GM19452 (cell line): Measurements from ENCODE around the gene CCDC146.
"Not testable (repeated sequence)": the region's sequence is repeated elsewhere in the genome, so short reads cannot be mapped to it uniquely, and the experiment has no call there.

Experiments used
- ATAC-seq: cut with Tn5 transposase; IDR thresholded peaks from one replicate; pipeline ENCODE4 v1.9.1; 2021; ENCODE audit not compliant: unreplicated experiment

The CCDC146 gene

GRCh38 chr7:77152232-77152631 lies 29.8 kb downstream of the CCDC146 start:
- ATAC-seq = not testable (repeated sequence)

DNA sequence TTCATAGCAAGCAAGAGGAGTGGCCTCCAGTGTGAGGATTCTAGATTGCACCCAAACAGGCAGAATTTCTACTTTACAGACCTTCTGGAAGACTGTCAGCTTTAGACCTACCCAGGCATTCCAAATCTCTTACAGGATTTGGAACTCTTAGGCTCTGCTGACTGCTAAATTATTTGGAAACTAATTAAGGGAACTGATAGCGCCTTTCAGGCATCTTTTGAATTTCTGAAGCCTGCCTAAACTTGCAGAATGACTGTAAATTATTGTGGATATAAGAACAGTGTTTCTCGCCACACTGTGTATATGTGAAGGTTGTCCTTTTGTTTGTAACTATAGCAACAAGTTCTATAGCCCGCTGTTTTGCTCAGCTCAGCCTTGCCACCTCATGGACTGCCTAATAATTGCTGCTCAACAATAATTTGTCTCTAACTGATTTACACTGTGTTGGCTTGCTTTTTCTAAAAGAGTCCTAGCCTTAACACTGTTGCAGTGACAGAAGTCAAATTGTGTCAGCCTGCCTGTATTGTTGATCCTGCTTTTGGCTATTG lies 32.6 kb downstream of the CCDC146 start:
- peak; percentile 45 for ATAC-seq

DNA sequence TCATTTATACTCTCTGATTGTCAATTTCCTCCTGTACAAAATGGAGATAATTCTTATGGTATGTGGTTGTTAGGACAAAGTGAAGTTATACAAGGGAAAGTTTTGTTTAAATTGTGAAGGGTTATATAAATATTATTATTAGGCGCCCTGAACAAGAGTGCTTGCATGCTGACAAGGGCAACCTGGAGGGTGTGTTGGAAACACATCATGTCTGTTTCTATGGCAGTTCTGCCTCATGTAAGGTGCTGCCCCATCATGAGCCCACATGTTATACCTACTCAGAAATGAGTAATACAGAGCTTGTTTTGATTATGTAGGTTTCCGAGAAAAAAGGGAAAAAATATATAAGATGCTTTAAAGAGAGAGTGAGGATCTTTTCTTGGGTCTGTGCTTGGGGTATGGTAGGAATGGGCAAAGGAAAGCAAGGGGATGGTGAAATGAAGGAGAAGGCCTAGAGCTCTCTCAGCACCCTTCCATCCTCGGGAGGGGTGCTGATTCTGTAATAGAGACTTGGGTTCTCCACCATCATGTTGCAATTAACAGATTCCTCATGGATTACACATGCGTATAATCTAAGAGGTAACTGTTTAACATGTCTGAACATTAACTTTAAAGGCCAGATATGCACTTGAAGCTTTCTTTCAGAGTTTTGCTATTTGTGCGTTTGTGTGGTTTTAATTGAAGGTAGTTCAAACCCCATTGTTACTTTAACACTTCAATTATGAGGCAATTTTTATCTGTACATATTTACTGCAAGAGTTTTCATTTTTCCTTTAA lies 33.4 kb downstream of the CCDC146 start:
- ATAC-seq = not testable (repeated sequence)

GRCh38 chr7:77157034-77157433 lies 34.6 kb downstream of the CCDC146 start:
- peak; percentile 79 for ATAC-seq

- ATAC-seq = peak; percentile 72
Observed at GRCh38 chr7:77157446-77157845, 35.0 kb downstream of the CCDC146 start.

- ATAC-seq = not testable (repeated sequence)
Observed at GRCh38 chr7:77171073-77171472, 48.7 kb downstream of the CCDC146 start.

DNA sequence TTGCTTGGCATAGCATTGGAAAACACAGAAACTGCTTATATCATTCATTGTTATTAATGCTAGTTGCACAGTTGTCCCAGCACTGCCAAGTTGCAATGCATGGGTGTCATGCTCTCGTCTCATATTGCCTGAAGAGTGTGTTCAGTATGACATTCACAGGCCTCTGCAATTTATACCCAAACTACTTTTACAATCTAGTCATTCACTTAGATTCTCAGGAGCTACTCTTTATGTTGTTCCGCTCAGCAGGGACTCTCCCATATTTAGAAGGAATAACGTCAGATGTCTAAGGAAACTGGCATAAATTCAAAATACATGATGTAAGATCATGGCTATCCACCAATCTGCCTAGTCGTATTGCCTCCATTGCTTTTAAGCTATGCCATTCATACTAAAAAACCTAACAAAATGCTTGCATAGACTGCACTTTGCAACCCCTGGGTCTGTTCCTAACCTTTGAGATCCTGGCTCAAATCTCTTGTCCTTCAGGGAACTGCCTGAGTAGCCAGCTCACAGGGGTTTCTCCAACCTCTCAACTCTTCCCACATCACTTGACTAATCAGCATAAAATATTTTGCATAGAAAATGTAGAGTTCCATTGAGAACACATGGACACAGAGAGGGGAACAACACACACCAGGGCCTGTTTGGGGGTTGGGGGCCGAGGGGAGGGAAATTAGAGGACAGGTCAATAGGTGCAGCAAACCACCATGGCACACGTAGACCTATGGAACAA lies 50.2 kb downstream of the CCDC146 start:
- ATAC-seq = not testable (repeated sequence)

DNA sequence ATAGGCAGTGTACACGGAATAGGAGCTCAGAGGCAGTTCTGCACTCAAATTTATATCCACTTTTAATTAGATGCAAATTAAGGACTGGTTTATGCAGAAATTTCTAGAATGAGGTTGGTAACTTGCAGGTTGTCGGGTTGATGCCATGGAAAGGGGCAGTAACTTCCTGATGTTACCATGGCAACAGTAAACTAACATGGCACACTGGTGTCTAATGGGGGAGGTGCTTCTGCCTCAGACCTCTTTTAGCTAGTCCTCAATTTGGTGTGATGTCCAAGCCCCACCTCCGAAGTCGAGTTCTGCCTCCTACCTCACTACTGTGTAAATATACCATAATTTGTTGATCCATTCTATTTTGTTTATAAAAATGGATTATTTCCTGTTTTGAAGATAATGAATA lies 52.0 kb downstream of the CCDC146 start:
- not testable (repeated sequence) for ATAC-seq

DNA sequence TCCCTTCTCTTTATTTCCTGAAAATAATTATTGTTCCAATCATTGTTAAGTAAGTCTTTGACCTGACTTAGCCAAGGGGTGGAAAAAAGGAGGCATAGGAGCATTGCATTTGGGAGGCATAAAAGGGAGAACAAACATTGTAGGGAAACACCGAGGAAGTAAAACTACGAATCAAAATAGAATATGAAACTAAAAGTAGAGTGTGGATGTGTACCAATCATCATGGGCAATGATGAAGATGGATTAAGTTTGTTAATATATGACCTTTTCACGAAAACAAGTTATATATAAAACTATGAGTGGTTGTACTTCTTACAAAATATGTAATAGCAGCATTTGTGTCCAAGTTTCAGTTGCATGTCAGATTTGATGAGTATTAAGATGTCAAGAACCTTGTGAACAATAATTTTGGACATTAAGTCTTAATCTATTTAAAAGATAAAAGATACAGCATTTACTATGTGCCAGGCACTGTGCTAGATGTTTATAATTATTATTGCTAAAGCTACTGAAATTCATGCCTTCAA lies 52.9 kb downstream of the CCDC146 start:
- ATAC-seq = peak; percentile 85

DNA sequence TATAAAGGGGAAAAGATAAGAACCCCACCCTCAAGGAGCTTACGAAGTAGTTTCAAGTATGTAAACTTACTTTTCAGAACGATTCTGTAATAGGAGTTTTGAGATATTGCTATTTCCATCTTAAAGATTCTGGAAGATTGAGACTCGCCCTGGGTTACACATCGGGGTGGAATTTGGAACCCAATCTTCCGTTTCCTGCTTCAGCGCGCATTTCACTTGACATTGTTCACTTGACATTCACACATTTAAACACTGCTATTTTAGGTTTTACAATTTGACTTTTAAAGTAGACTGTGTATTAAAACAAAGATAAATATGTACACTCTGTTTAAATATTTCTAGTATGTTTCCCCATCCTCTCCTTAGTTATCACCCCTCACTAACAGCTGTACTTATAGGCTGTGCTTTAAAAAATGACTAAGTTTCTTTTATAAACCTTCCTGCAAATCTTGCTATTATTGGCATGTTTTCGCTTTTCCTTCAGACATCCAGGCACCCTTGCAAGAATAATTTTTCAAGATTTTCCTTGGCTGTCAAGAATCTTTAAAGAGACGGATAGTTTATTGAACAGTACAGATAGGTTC lies 55.0 kb downstream of the CCDC146 start:
- not testable (repeated sequence) for ATAC-seq

GRCh38 chr7:77178024-77178423 lies 55.6 kb downstream of the CCDC146 start:
- not testable (repeated sequence) for ATAC-seq

GRCh38 chr7:77181015-77181595 lies 58.7 kb downstream of the CCDC146 start:
- ATAC-seq = no peak

DNA sequence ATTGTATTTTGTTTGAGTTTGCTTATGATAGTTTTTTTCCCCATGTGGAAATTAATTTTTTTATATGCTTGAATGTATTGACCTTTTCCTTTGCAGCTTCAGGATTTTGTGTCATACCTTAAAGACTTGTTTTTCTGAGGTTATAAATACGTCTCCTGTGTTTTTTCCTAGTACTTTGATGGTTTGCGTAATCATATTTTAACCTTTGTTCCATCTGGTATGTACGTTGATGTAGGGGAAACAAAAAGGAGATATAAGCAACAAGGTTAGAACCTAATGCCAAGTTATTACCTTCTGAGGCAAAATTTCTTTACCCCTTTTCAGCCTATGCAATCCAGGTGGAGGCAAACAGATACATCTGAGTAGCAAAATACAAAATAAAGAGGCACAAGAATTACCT lies 59.3 kb downstream of the CCDC146 start:
- ATAC-seq = no peak

GRCh38 chr7:77182261-77182660 lies 59.8 kb downstream of the CCDC146 start:
- no peak for ATAC-seq

- no peak for ATAC-seq
Observed at GRCh38 chr7:77184463-77184862, 62.0 kb downstream of the CCDC146 start.

- no peak for ATAC-seq
Observed at GRCh38 chr7:77184990-77185389, 62.6 kb downstream of the CCDC146 start.

- no peak for ATAC-seq
Observed at GRCh38 chr7:77185866-77186265, 63.5 kb downstream of the CCDC146 start.

- ATAC-seq = no peak
Observed at GRCh38 chr7:77188731-77189437, 66.5 kb downstream of the CCDC146 start.

- no peak for ATAC-seq
Observed at GRCh38 chr7:77197141-77197540, 74.7 kb downstream of the CCDC146 start.
